AG04449 (cell line): ENCODE results near the gene KLHL9.

ENCODE experiments used
- CTCF ChIA-PET: fragments of 350-600 bp; formaldehyde crosslinking; extraction: SDS; loops from one replicate; lab custom pipeline; 2021; ENCODE audit warnings: antibody characterized with exemption; lab: Yijun Ruan, JAX
- POLR2A ChIA-PET: fragments of 400-600, 350-600 bp; formaldehyde crosslinking; extraction: SDS; loops from one replicate; lab custom pipeline; 2020; ENCODE audit warnings: antibody characterized with exemption, inconsistent platforms; lab: Yijun Ruan, JAX
- DNase-seq: peaks from one replicate; pipeline ENCODE4 v3.0.0-alpha.2; 2010; ENCODE audit warnings: low read depth, low spot score
- H3K4me3 ChIP-seq: 2 replicates; pipeline ENCODE4 v1.5.1; 2011; ENCODE audit warnings: low read depth, mild to moderate bottlenecking, control low read depth, low read length
- CTCF ChIP-seq: IDR thresholded peaks from one replicate; pipeline ENCODE4 v1.5.1; 2011; ENCODE audit warnings: mild to moderate bottlenecking, moderate library complexity, low read length, control low read depth, inconsistent platforms; ENCODE audit not compliant: insufficient read depth; ENCODE audit errors: missing control alignments

KLHL9 gene

GRCh38 chr9:21362287-21362686 is 27.1 kb upstream of the KLHL9 start:
- CTCF ChIA-PET, result no interaction called here
- POLR2A ChIA-PET, result no interaction called here
- no peak overlapping the region for H3K4me3 ChIP-seq

GRCh38 chr9:21357479-21358460 is 22.6 kb upstream of the KLHL9 start:
- TF ChIP-seq CTCF, result no peak
- H3K4me3 ChIP-seq, result no peak overlapping the region; the same call in 1 of the 2 replicates
- ChIA-PET POLR2A (no interaction called here), CTCF (interaction anchor here (0.9 kb wide), 1 partner anchor 9 kb away, joined by 3 read pairs; no protein-coding TSS in a partner anchor)
- DNase-seq, result no peak

More at GRCh38 chr9:21362287-21362686, 27.1 kb upstream of the KLHL9 start:
- no peak for TF ChIP-seq CTCF
- no peak for DNase-seq

- no peak within 1 kb of the TSS for H3K4me3 ChIP-seq
- POLR2A ChIA-PET, result no interaction called here
- no peak for TF ChIP-seq CTCF
- DNase-seq, result no peak
- CTCF ChIA-PET, result no interaction called here
These were observed 15.6 kb upstream of the KLHL9 start, which contains the start of gene IFNA6 for GRCh38 chr9:21350787-21351186. Gene IFNA6 (minus strand): TSS chr9:21350887. CDS start chr9:21350887, 0 bp downstream.

- no peak for DNase-seq
- POLR2A ChIA-PET, result no interaction called here
- no peak overlapping the region for H3K4me3 ChIP-seq
- CTCF ChIA-PET, result interaction anchor here (0.9 to 1.8 kb wide), 2 partner anchors 9 to 47 kb away, joined by 3 to 8 read pairs; no protein-coding TSS in a partner anchor
- no peak for TF ChIP-seq CTCF
These were observed 13.3 kb upstream of the KLHL9 start for GRCh38 chr9:21348430-21348970.

- CTCF ChIA-PET, result interaction anchor here (1.0 to 2.5 kb wide), 3 partner anchors 15 to 115 kb away, joined by 3 to 5 read pairs (median 4); no protein-coding TSS in a partner anchor
These were observed 5.5 kb upstream of the KLHL9 start for GRCh38 chr9:21340735-21341134.

More at GRCh38 chr9:21340735-21341134, 5.5 kb upstream of the KLHL9 start:
- no peak overlapping the region for H3K4me3 ChIP-seq
- no peak for DNase-seq
- no peak for TF ChIP-seq CTCF
- POLR2A ChIA-PET, result no interaction called here
